A549 (cell line): Measurements from ENCODE around the gene ASTN1. TPM values are rescaled to one million over a fixed set of nuclear protein-coding genes. Genes with fewer than 3 reads are reported as not detected.

Experiments used
- ATAC-seq, 2 experiments: fragments of 200-7000 bp in 1 of 2; fragments of >200 bp in 1 of 2; cut with Nextera tagmentation in 1 of 2; cut with Tn5 transposase in 1 of 2; 3 replicates each; pipeline versions ENCODE4 v1.8.0 to v1.9.1; 2018 to 2020; ENCODE audit warnings: mild to moderate bottlenecking in 1 of 2, moderate library complexity in 1 of 2
- CTCF ChIA-PET: fragments of 300-600 bp; sonication (Branson Sonifier 250); formaldehyde crosslinking; extraction: SDS; loops from one replicate; lab custom pipeline; 2021; ENCODE audit warnings: antibody characterized with exemption, inconsistent platforms; lab: Yijun Ruan, JAX
- POLR2A ChIA-PET: fragments of 350-600 bp; formaldehyde crosslinking; extraction: SDS; loops from one replicate; lab custom pipeline; 2021; ENCODE audit warnings: antibody characterized with exemption, inconsistent platforms; lab: Yijun Ruan, JAX
- DNase-seq, 2 experiments: peaks; one replicate each; pipeline versions ENCODE4 v3.0.0 to v3.0.0-alpha.2; 2011 to 2016; ENCODE audit warnings: low read depth in 1 of 2, low spot score in 1 of 2
- FAIRE-seq: peaks from 2 replicates; lab custom pipeline; 2011; peaks lifted over from hg19 to GRCh38; lab: Jason Lieb, UNC
- H3K27ac ChIP-seq, 2 experiments: fragments of >200 bp; sonication (Bioruptor Twin); formaldehyde crosslinking; 3 replicates each; pipeline ENCODE4 v1.5.1; 2016 to 2017
- H3K4me1 ChIP-seq: fragments of >200 bp; sonication (Bioruptor Twin); formaldehyde crosslinking; 3 replicates; pipeline ENCODE4 v1.6.1; 2016
- H3K4me2 ChIP-seq: fragments of >200 bp; sonication (Bioruptor Twin); formaldehyde crosslinking; 3 replicates; pipeline ENCODE4 v1.6.1; 2016
- H3K4me3 ChIP-seq: fragments of >200 bp; sonication (Bioruptor Twin); formaldehyde crosslinking; 3 replicates; pipeline ENCODE4 v1.5.1; 2016
- H3K9me3 ChIP-seq: fragments of >200 bp; sonication (Bioruptor Twin); formaldehyde crosslinking; 3 replicates; pipeline ENCODE4 v1.6.1; 2016
- ATOH8 ChIP-seq: fragments of 250-450 bp; sonication (Bioruptor Pico); IDR thresholded peaks from 2 replicates; pipeline ENCODE4 v1.5.0; 2020; ENCODE audit warnings: low read depth, mild to moderate bottlenecking, moderate library complexity
- BCL3 ChIP-seq: fragments of >200 bp; sonication (Bioruptor Twin); formaldehyde crosslinking; IDR thresholded peaks from 3 replicates; pipeline ENCODE4 v1.6.1; 2016
- CBX2 ChIP-seq: fragments of 200-600 bp; sonication (generic); IDR thresholded peaks from 2 replicates; pipeline ENCODE4 v1.6.1; 2016; ENCODE audit warnings: low read depth, mild to moderate bottlenecking, borderline replicate concordance
- CBX8 ChIP-seq: fragments of 200-600 bp; sonication (generic); IDR thresholded peaks from 2 replicates; pipeline ENCODE4 v1.6.1; 2016
- E2F6 ChIP-seq: IDR thresholded peaks from 2 replicates; pipeline ENCODE4 v1.6.1; 2012; ENCODE audit warnings: low read depth, borderline replicate concordance
- EHF ChIP-seq: fragments of 250-450 bp; sonication (Bioruptor Pico); IDR thresholded peaks from 2 replicates; pipeline ENCODE4 v1.5.0; 2020; ENCODE audit warnings: mild to moderate bottlenecking
- FOSB ChIP-seq: fragments of 250-450 bp; sonication (Bioruptor Pico); IDR thresholded peaks from 2 replicates; pipeline ENCODE4 v1.5.0; 2020; ENCODE audit warnings: mild to moderate bottlenecking, moderate library complexity
- HDAC2 ChIP-seq: fragments of 200-600 bp; sonication (generic); IDR thresholded peaks from 2 replicates; pipeline ENCODE4 v1.6.1; 2016
- HMGXB4 ChIP-seq: fragments of 250-450 bp; sonication (Bioruptor Pico); IDR thresholded peaks from 2 replicates; pipeline ENCODE4 v1.5.0; 2021; ENCODE audit warnings: mild to moderate bottlenecking, moderate library complexity, borderline replicate concordance
- HOXA7 ChIP-seq: fragments of 250-450 bp; sonication (Bioruptor Pico); IDR thresholded peaks from 2 replicates; pipeline ENCODE4 v1.5.0; 2020; ENCODE audit warnings: mild to moderate bottlenecking, moderate library complexity
- HOXB5 ChIP-seq: fragments of 250-450 bp; sonication (Bioruptor Pico); IDR thresholded peaks from 2 replicates; pipeline ENCODE4 v1.5.0; 2020; ENCODE audit warnings: mild to moderate bottlenecking, moderate library complexity
- JUN ChIP-seq, 2 experiments: fragments of >200 bp; sonication (Bioruptor Twin); formaldehyde crosslinking; IDR thresholded peaks; 2 replicates in 1 of 2; 3 replicates in 1 of 2; pipeline ENCODE4 v1.6.1; 2016 to 2017
- KDM1A ChIP-seq: fragments of 200-600 bp; sonication (generic); IDR thresholded peaks from 2 replicates; pipeline ENCODE4 v1.6.1; 2016; ENCODE audit warnings: low read depth, mild to moderate bottlenecking
- KDM5A ChIP-seq: fragments of 200-600 bp; sonication (generic); IDR thresholded peaks from 2 replicates; pipeline ENCODE4 v1.6.1; 2016; ENCODE audit warnings: antibody characterized with exemption, mild to moderate bottlenecking
- NR3C1 ChIP-seq: fragments of >200 bp; sonication (Bioruptor Twin); formaldehyde crosslinking; IDR thresholded peaks from 3 replicates; pipeline ENCODE4 v1.6.1; 2017
- PBX3 ChIP-seq: IDR thresholded peaks from 2 replicates; pipeline ENCODE4 v1.6.1; 2012
- REST ChIP-seq: fragments of 200-600 bp; sonication (generic); IDR thresholded peaks from 2 replicates; pipeline ENCODE4 v1.6.1; 2016; ENCODE audit warnings: antibody characterized with exemption, mild to moderate bottlenecking, moderate library complexity
- RFX5 ChIP-seq: fragments of 450-650 bp; IDR thresholded peaks from 2 replicates; pipeline ENCODE4 v1.7.1; 2014; ENCODE audit warnings: antibody characterized with exemption, mild to moderate bottlenecking, moderate library complexity
- SREBF2 ChIP-seq: fragments of 450-650 bp; IDR thresholded peaks from 2 replicates; pipeline ENCODE4 v1.6.1; 2014; ENCODE audit warnings: mild to moderate bottlenecking, moderate library complexity
- USF2 ChIP-seq: fragments of 450-650 bp; IDR thresholded peaks from 2 replicates; pipeline ENCODE4 v1.6.1; 2014; ENCODE audit warnings: antibody characterized with exemption
- ZC3H11A ChIP-seq: fragments of 450-650 bp; IDR thresholded peaks from 2 replicates; pipeline ENCODE4 v1.6.1; 2014; ENCODE audit warnings: antibody characterized with exemption, mild to moderate bottlenecking
- ZSCAN20 ChIP-seq: fragments of 250-450 bp; sonication (Bioruptor Pico); IDR thresholded peaks from 2 replicates; pipeline ENCODE4 v1.8.0; 2022; ENCODE audit warnings: mild to moderate bottlenecking, moderate library complexity
- WGBS: methylation state at CpG from one replicate; pipeline ENCODE4 v1.1.6; 2017; ENCODE audit errors: missing lambda C conversion rate; 5-methylcytosine and 5-hydroxymethylcytosine counted together
- polyA plus RNA-seq, 4 experiments: library from polyadenylated mRNA; depleted of rRNA in 3 of 4; stranded (reverse); fragments of >200 nt; fragmentation: RNase III in 1 of 4; extraction: RNeasy Plus Mini Kit Qiagen cat#74134 plus additional on column Dnase treatment in 1 of 4; gene quantifications; 2 replicates in 3 of 4; 3 replicates in 1 of 4; pipeline ENCODE4 v1.2.3, GENCODE V29; 2011 to 2017

ASTN1 gene
- polyA plus RNA-seq, 2 of the 4 experiments (the other 2 are of a cell fraction) = not detected

- H3K4me1 ChIP-seq = no peaks in the 10 kb centered on the region
- TF ChIP-seq ATOH8 (CRISPR knock-in tag) (no peak), REST (no peak), HMGXB4 (CRISPR knock-in tag) (no peak), NR3C1 (no peak), ZSCAN20 (no peak), HDAC2 (no peak), SREBF2 (no peak), USF2 (no peak), KDM1A (no peak), JUN (IDR thresholded peaks at IDR 0.05) (no peak)
- TF ChIP-seq, all 56 proteins: peak for 0
- ChIA-PET CTCF (no interaction called here), POLR2A (no interaction called here)
- no peaks in the 10 kb centered on the region for H3K9me3 ChIP-seq
- H3K27ac ChIP-seq = no peak overlapping the region
- H3K4me3 ChIP-seq = no peak overlapping the region
- DNase-seq = no peak
- H3K4me2 ChIP-seq = no peak overlapping the region
- FAIRE-seq = no peak
- ATAC-seq = no peak
- WGBS = 0% methylated on average over 4 of the region's 5 CpGs
Observed at GRCh38 chr1:176998183-176998795, 166.2 kb downstream of the ASTN1 start.

GRCh38 chr1:176996456-176997090, 167.9 kb downstream of the ASTN1 start:
- CTCF ChIA-PET = no interaction called here
- Histone ChIP-seq H3K4me3 (no peak overlapping the region), H3K9me3 (no peaks in the 10 kb centered on the region), H3K4me2 (no peak overlapping the region), H3K4me1 (no peaks in the 10 kb centered on the region), H3K27ac (no peak overlapping the region)
- 4% methylated on average over 4 of the region's 4 CpGs for WGBS
- DNase-seq (no peak), FAIRE-seq (no peak), ATAC-seq (no peak)
- POLR2A ChIA-PET = no interaction called here
- no peak for TF ChIP-seq CBX2
- TF ChIP-seq HOXB5 (CRISPR knock-in tag) = no peak
- TF ChIP-seq BCL3 = no peak
- TF ChIP-seq KDM5A = no peak
- TF ChIP-seq FOSB (CRISPR knock-in tag) = no peak
- TF ChIP-seq REST = no peak
- no peak for TF ChIP-seq NR3C1
- no peak for TF ChIP-seq ZC3H11A
- no peak for TF ChIP-seq CBX8
- no peak for TF ChIP-seq EHF (CRISPR knock-in tag)
- no peak for TF ChIP-seq E2F6
- no peak for TF ChIP-seq HOXA7
- no peak for TF ChIP-seq HDAC2
- no peak for TF ChIP-seq RFX5
- TF ChIP-seq PBX3 = no peak
